Chondrocyte (in vitro differentiated cells): ENCODE data around the gene FAM222A. TPM values are rescaled to one million over a fixed set of nuclear protein-coding genes. Genes with fewer than 3 reads are reported as not detected.

ENCODE experiments used
- DNase-seq: peaks from one replicate; pipeline ENCODE4 v3.0.0; 2021; ENCODE audit warnings: mixed read lengths, low spot score
- H3K27ac Mint-ChIP-seq: one replicate; pipeline ENCODE4 v1.8.0; 2021; ENCODE audit warnings: mild to moderate bottlenecking, moderate library complexity, mixed read lengths; ENCODE audit not compliant: unreplicated experiment
- H3K27me3 Mint-ChIP-seq: 2 replicates; pipeline ENCODE4 v1.8.0; 2021; ENCODE audit warnings: low read depth, mixed read lengths
- H3K36me3 Mint-ChIP-seq: 2 replicates; pipeline ENCODE4 v1.8.0; 2021; ENCODE audit warnings: low read depth, mixed read lengths
- H3K4me1 Mint-ChIP-seq: 2 replicates; pipeline ENCODE4 v1.8.0; 2021; ENCODE audit warnings: low read depth, mild to moderate bottlenecking, mixed read lengths
- H3K4me3 Mint-ChIP-seq: one replicate; pipeline ENCODE4 v1.8.0; 2021; ENCODE audit warnings: mild to moderate bottlenecking, moderate library complexity, mixed read lengths; ENCODE audit not compliant: unreplicated experiment
- H3K9me3 Mint-ChIP-seq: 2 replicates; pipeline ENCODE4 v1.8.0; 2021; ENCODE audit warnings: low read depth, mixed read lengths
- total RNA-seq: library from RNA; stranded (reverse); gene quantifications from 3 replicates; pipeline ENCODE4 v1.2.1, GENCODE V29; 2021
- TF ChIP-seq, protein P1 (sequence below): fragments of 200-600 bp; sonication (generic); IDR thresholded peaks from 2 replicates; pipeline ENCODE4 v1.5.0; 2021; ENCODE audit warnings: antibody characterized with exemption, mild to moderate bottlenecking, moderate library complexity

FAM222A gene
- total RNA-seq, 1 donor from 2014 or later: 1.0 TPM

DNA sequence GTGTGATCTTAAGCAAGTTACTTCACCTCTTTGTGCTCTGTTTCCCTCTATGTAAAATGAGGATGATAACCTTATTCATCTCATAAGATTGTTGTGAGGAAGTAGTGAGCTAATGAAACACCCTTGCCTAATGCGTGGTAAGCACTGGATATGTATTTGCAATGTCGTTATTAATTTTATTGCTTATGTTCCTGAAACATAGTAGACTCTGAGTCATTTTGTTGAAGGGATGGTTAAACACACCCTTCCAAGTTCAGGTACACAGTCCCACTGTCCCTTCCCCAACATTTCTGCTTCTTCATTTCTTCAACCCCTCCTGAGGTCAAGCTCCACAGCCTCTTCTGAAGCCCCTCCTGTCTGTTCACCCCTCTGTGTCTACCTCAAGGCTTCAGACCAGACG, 40.2 kb upstream of the FAM222A start:
- H3K27ac Mint-ChIP-seq: no peak overlapping the region
- TF ChIP-seq, protein P1, sequence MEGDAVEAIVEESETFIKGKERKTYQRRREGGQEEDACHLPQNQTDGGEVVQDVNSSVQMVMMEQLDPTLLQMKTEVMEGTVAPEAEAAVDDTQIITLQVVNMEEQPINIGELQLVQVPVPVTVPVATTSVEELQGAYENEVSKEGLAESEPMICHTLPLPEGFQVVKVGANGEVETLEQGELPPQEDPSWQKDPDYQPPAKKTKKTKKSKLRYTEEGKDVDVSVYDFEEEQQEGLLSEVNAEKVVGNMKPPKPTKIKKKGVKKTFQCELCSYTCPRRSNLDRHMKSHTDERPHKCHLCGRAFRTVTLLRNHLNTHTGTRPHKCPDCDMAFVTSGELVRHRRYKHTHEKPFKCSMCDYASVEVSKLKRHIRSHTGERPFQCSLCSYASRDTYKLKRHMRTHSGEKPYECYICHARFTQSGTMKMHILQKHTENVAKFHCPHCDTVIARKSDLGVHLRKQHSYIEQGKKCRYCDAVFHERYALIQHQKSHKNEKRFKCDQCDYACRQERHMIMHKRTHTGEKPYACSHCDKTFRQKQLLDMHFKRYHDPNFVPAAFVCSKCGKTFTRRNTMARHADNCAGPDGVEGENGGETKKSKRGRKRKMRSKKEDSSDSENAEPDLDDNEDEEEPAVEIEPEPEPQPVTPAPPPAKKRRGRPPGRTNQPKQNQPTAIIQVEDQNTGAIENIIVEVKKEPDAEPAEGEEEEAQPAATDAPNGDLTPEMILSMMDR: no peak
- no peak overlapping the region for H3K4me3 Mint-ChIP-seq
- no peaks in the 10 kb centered on the region for H3K36me3 Mint-ChIP-seq
- peaks cover 4% of the 10 kb centered on the region for H3K9me3 Mint-ChIP-seq
- H3K27me3 Mint-ChIP-seq: peaks cover 24% of the 10 kb centered on the region
- no peak for DNase-seq
- no peaks in the 10 kb centered on the region for H3K4me1 Mint-ChIP-seq

DNA sequence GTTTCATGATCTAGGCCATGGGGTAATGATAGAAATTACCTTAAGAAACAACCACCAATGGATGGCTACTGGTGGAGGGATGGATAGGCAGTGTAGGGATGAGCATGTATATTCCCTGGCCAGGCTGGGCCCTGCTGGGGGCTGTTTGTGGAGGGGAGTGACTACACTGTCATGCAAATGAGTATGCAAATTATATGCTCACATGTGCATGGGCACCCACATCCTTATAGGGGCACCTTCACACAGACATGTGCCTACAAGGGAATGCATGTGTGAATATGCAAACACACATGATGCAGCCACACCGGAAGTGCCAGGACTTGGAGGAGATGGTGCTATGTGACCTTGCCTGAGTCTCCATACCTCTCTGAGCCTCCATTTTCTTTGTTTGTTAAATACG, 39.7 kb upstream of the FAM222A start:
- TF ChIP-seq, protein P1: no peak
- no peaks in the 10 kb centered on the region for H3K36me3 Mint-ChIP-seq
- H3K27ac Mint-ChIP-seq: no peak overlapping the region
- no peak overlapping the region for H3K4me3 Mint-ChIP-seq
- H3K4me1 Mint-ChIP-seq: no peaks in the 10 kb centered on the region
- no peak for DNase-seq
- peaks cover 25% of the 10 kb centered on the region for H3K27me3 Mint-ChIP-seq
- peaks cover 4% of the 10 kb centered on the region for H3K9me3 Mint-ChIP-seq

DNA sequence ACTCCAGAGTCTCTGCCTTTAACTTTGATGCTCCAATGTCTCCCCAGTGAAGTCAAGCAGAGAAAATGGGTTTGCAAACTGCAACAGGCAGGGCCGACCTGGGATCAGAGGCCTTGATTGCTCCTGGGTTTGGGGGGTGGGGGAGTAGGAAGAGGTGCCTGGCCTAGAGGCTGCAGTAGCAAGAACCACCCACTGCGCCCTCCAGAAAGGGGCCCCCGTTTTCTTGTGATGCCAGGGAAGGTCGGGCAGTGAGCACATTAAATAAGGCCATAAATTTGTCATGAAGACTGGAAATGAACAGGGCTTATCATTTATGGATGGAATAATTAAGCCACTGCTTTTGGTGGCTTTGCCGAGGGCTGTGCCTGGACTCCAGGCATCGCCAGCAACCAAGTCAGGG, 38.2 kb upstream of the FAM222A start:
- Mint-ChIP-seq H3K4me3 (no peak overlapping the region), H3K27ac (no peak overlapping the region), H3K27me3 (peaks cover 18% of the 10 kb centered on the region), H3K4me1 (no peaks in the 10 kb centered on the region), H3K9me3 (peaks cover 4% of the 10 kb centered on the region), H3K36me3 (no peaks in the 10 kb centered on the region)
- no peak for DNase-seq
- TF ChIP-seq, protein P1: no peak

DNA sequence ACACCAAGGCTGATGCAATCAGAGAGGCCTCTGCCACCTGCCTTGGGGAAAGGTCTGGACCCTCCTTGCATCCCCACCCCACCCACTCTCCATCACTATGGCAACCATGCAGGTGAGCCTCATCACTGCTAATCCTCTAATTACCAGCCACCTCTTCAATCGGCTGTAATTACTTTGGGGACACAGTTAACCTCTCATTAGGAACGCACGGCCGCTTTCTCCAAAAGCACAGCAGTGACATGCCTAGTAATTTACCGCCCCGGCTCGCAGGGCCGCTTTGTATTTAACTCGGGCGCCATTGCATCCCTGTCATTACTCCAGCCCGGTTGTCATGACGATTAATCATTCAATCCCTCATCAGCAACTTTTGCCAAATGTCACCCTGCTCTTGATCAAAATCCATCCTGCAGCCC, 36.3 kb upstream of the FAM222A start:
- Mint-ChIP-seq H3K4me3 (no peak overlapping the region), H3K27me3 (peaks cover 18% of the 10 kb centered on the region), H3K27ac (no peak overlapping the region)

DNA sequence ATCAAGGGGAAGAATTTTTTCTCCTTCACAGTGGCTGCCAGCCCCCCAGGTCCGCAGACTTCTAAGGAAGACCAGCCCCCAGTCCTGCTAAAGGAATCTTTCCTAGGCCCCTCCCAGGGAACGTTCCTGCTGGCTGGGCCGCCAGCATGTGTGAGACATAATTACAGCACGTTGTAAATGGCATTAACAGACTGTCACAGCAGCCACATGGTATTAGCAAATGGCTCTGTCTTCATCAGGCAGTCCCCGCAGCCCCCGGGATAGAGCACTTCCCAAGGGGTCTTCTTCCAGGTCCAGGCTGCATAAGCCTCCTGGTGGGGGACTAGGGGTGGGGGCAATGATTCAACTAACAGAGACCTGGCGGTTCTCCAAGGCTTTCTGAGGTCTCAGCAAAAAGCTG, 34.9 kb upstream of the FAM222A start:
- H3K27ac Mint-ChIP-seq: no peak overlapping the region
- no peaks in the 10 kb centered on the region for H3K9me3 Mint-ChIP-seq
- H3K4me3 Mint-ChIP-seq: no peak overlapping the region
- DNase-seq: peak; percentile 14
- no peaks in the 10 kb centered on the region for H3K36me3 Mint-ChIP-seq
- H3K4me1 Mint-ChIP-seq: no peaks in the 10 kb centered on the region
- TF ChIP-seq, protein P1: no peak
- peaks cover 28% of the 10 kb centered on the region for H3K27me3 Mint-ChIP-seq

More for the DNA sequence above, 36.3 kb upstream of the FAM222A start:
- peak; percentile 48 for DNase-seq
- TF ChIP-seq, protein P1: no peak
- no peaks in the 10 kb centered on the region for H3K4me1 Mint-ChIP-seq
- H3K9me3 Mint-ChIP-seq: no peaks in the 10 kb centered on the region
- H3K36me3 Mint-ChIP-seq: no peaks in the 10 kb centered on the region
